ENCODE data around the gene CPN1.

GRCh38 chr10:100071529-100071928 lies 10.1 kb downstream of the CPN1 start:
- TF ChIP-seq FOXP2 (optimal IDR thresholded peaks at IDR 0.05; ENCODE audit: control extremely low read depth, extremely low read length, insufficient read depth) (no peak), EZH2 (IDR thresholded peaks at IDR 0.05) (no peak), POLR2AphosphoS5 (IDR thresholded peaks at IDR 0.05; ENCODE audit: borderline replicate concordance, low read depth, low read length) (no peak)

All from SK-N-MC (cell line).